Ramos (cell line): ENCODE results near the gene GRID1.

Experiments used
- in situ Hi-C: fragments of 300-500 bp; cut with MboI; formaldehyde crosslinking; loops from one replicate; pipeline ENCODE4 v1.14.3; 2022; ENCODE audit warnings: low sequenced_read_pairs; ENCODE audit not compliant: unreplicated experiment

The GRID1 gene

GRCh38 chr10:86341361-86341811 lies 25.2 kb downstream of the GRID1 start:
- in situ Hi-C loops = no loop called here

- in situ Hi-C loops = no loop called here
Observed at GRCh38 chr10:86340991-86341260, 25.7 kb downstream of the GRID1 start.

GRCh38 chr10:86340176-86340990 lies 26.2 kb downstream of the GRID1 start:
- in situ Hi-C loops = no loop called here

GRCh38 chr10:86339226-86339865 lies 27.2 kb downstream of the GRID1 start:
- in situ Hi-C loops = no loop called here

GRCh38 chr10:86337121-86337601 lies 29.4 kb downstream of the GRID1 start:
- in situ Hi-C loops = no loop called here

GRCh38 chr10:86336341-86336740 lies 30.3 kb downstream of the GRID1 start:
- in situ Hi-C loops = no loop called here

- in situ Hi-C loops = no loop called here
Observed at GRCh38 chr10:86335831-86336230, 30.8 kb downstream of the GRID1 start.

- in situ Hi-C loops = no loop called here
Observed at GRCh38 chr10:86335257-86335656, 31.3 kb downstream of the GRID1 start.

GRCh38 chr10:86334488-86335085 lies 32.0 kb downstream of the GRID1 start:
- in situ Hi-C loops = no loop called here

GRCh38 chr10:86333826-86334487 lies 32.6 kb downstream of the GRID1 start:
- in situ Hi-C loops = no loop called here

- in situ Hi-C loops = no loop called here
Observed at GRCh38 chr10:86331861-86332260, 34.7 kb downstream of the GRID1 start.

- in situ Hi-C loops = no loop called here
Observed at GRCh38 chr10:86330778-86331763, 35.5 kb downstream of the GRID1 start.

GRCh38 chr10:86329896-86330680 lies 36.5 kb downstream of the GRID1 start:
- in situ Hi-C loops = no loop called here

GRCh38 chr10:86329093-86329710 lies 37.4 kb downstream of the GRID1 start:
- in situ Hi-C loops = no loop called here

GRCh38 chr10:86327954-86328725 lies 38.5 kb downstream of the GRID1 start:
- in situ Hi-C loops = no loop called here

- in situ Hi-C loops = no loop called here
Observed at GRCh38 chr10:86325158-86325557, 41.4 kb downstream of the GRID1 start.

GRCh38 chr10:86321568-86321967 lies 45.0 kb downstream of the GRID1 start:
- in situ Hi-C loops = no loop called here

GRCh38 chr10:86319676-86320075 lies 46.9 kb downstream of the GRID1 start:
- in situ Hi-C loops = no loop called here
